Measurements from ENCODE around the gene SFN. TPM values are rescaled to one million over a fixed set of nuclear protein-coding genes. Genes with fewer than 3 reads are reported as not detected.

Gene SFN
- total and polyA plus RNA-seq, 2 of the 13 experiments (the other 11 are each of a cell fraction or from before 2014, with no cell fraction given) = 4.3 to 5.6 TPM

GRCh38 chr1:26910343-26911160 lies 47.6 kb downstream of the SFN start (continued):
- TF ChIP-seq, protein P1, sequence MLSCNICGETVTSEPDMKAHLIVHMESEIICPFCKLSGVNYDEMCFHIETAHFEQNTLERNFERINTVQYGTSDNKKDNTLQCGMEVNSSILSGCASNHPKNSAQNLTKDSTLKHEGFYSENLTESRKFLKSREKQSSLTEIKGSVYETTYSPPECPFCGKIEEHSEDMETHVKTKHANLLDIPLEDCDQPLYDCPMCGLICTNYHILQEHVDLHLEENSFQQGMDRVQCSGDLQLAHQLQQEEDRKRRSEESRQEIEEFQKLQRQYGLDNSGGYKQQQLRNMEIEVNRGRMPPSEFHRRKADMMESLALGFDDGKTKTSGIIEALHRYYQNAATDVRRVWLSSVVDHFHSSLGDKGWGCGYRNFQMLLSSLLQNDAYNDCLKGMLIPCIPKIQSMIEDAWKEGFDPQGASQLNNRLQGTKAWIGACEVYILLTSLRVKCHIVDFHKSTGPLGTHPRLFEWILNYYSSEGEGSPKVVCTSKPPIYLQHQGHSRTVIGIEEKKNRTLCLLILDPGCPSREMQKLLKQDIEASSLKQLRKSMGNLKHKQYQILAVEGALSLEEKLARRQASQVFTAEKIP (CRISPR knock-in tag; IDR thresholded peaks at IDR 0.05; ENCODE audit: borderline replicate concordance) = no peak
- TF ChIP-seq ZFP36L2 (CRISPR knock-in tag; IDR thresholded peaks at IDR 0.05) (peak; percentile 43; the same call in 1 of the 2 replicates), SMAD3 (CRISPR knock-in tag; IDR thresholded peaks at IDR 0.05) (peak; percentile 72; the same call in 1 of the 2 replicates), ATM (IDR thresholded peaks at IDR 0.05; ENCODE audit: borderline replicate concordance) (no peak), RBM39 (IDR thresholded peaks at IDR 0.05; ENCODE audit: low read depth, low read length, poor library complexity, severe bottlenecking) (no peak), ZFP1 (CRISPR knock-in tag; IDR thresholded peaks at IDR 0.05) (peak; percentile 77; the same call in 1 of the 2 replicates), MXD3 (CRISPR knock-in tag; IDR thresholded peaks at IDR 0.05) (no peak), ZNF513 (CRISPR knock-in tag; conservative IDR thresholded peaks at IDR 0.05) (no peak), ZNF331 (CRISPR knock-in tag; IDR thresholded peaks at IDR 0.05) (peak; percentile 73; the same call in 1 of the 2 replicates), AGO1 (IDR thresholded peaks at IDR 0.05; ENCODE audit: low read depth, low read length, poor library complexity, severe bottlenecking) (no peak), SRSF9 (IDR thresholded peaks at IDR 0.05; ENCODE audit: borderline replicate concordance, insufficient read depth, low read depth, low read length, poor library complexity, severe bottlenecking) (no peak), HDAC1 (CRISPR knock-in tag; IDR thresholded peaks at IDR 0.05) (peak; percentile 89), HIVEP1 (CRISPR knock-in tag; IDR thresholded peaks at IDR 0.05) (peak; percentile 89; the same call in 1 of the 2 replicates), NBN (conservative IDR thresholded peaks at IDR 0.05) (no peak), KLF9 (CRISPR knock-in tag; IDR thresholded peaks at IDR 0.05; ENCODE audit: low read depth) (peak; percentile 54; the same call in 1 of the 2 replicates), RXRA (CRISPR knock-in tag; IDR thresholded peaks at IDR 0.05) (peak; percentile 98), ZNF770 (CRISPR knock-in tag; IDR thresholded peaks at IDR 0.05) (no peak), THAP11 (CRISPR knock-in tag; IDR thresholded peaks at IDR 0.05) (peak; percentile 78), ZNF30 (CRISPR knock-in tag; IDR thresholded peaks at IDR 0.05) (no peak), ZEB1 (IDR thresholded peaks at IDR 0.05; ENCODE audit: insufficient replicate concordance, low read depth) (peak; percentile 47), GTF3A (CRISPR knock-in tag; conservative IDR thresholded peaks at IDR 0.05) (no peak), ZNF10 (CRISPR knock-in tag; IDR thresholded peaks at IDR 0.05; ENCODE audit: borderline replicate concordance, low read depth) (no peak), TFDP2 (CRISPR knock-in tag; IDR thresholded peaks at IDR 0.05) (no peak)

Measured in HepG2 (cell line).